ENCODE measurements around the gene CHIT1.

CHIT1 gene

GRCh38 chr1:203215573-203215972, 13.9 kb downstream of the CHIT1 start:
- DNase-seq = no peak

- DNase-seq = no peak
Measured at GRCh38 chr1:203214871-203215270, 14.6 kb downstream of the CHIT1 start.

- no peak for DNase-seq
Measured at GRCh38 chr1:203213126-203213525, 16.3 kb downstream of the CHIT1 start.

- DNase-seq = no peak
Measured at GRCh38 chr1:203211812-203212211, 17.7 kb downstream of the CHIT1 start.

- no peak for DNase-seq
Measured at GRCh38 chr1:203210988-203211387, 18.5 kb downstream of the CHIT1 start.

GRCh38 chr1:203210350-203210749, 19.1 kb downstream of the CHIT1 start:
- DNase-seq = no peak

GRCh38 chr1:203208181-203208580, 21.3 kb downstream of the CHIT1 start:
- DNase-seq = no peak

- DNase-seq = no peak
Measured at GRCh38 chr1:203207751-203208150, 21.7 kb downstream of the CHIT1 start.

- DNase-seq = no peak
Measured at GRCh38 chr1:203206129-203206687, 23.3 kb downstream of the CHIT1 start.

- no peak for DNase-seq
Measured at GRCh38 chr1:203204756-203205155, 24.7 kb downstream of the CHIT1 start.

- DNase-seq = no peak
Measured at GRCh38 chr1:203202431-203203245, 26.8 kb downstream of the CHIT1 start.

- DNase-seq = no peak
Measured at GRCh38 chr1:203201516-203202205, 27.8 kb downstream of the CHIT1 start.

- no peak for DNase-seq
Measured at GRCh38 chr1:203200916-203201315, 28.6 kb downstream of the CHIT1 start.

- DNase-seq = no peak
Measured at GRCh38 chr1:203199816-203200571, 29.5 kb downstream of the CHIT1 start.

- no peak for DNase-seq
Measured at GRCh38 chr1:203199481-203199815, 30.0 kb downstream of the CHIT1 start.

- DNase-seq = no peak
Measured at GRCh38 chr1:203199002-203199401, 30.5 kb downstream of the CHIT1 start.

GRCh38 chr1:203197625-203198024, 31.8 kb downstream of the CHIT1 start:
- DNase-seq = no peak

- DNase-seq = no peak
Measured at GRCh38 chr1:203196371-203196770, 33.1 kb downstream of the CHIT1 start.

- DNase-seq = no peak
Measured at GRCh38 chr1:203190949-203191348, 38.5 kb downstream of the CHIT1 start.

- no peak for DNase-seq
Measured at GRCh38 chr1:203189951-203190352, 39.5 kb downstream of the CHIT1 start.

- no peak for DNase-seq
Measured at GRCh38 chr1:203188686-203189232, 40.7 kb downstream of the CHIT1 start.

- DNase-seq = no peak
Measured at GRCh38 chr1:203187689-203188264, 41.7 kb downstream of the CHIT1 start.

GRCh38 chr1:203187304-203187685, 42.2 kb downstream of the CHIT1 start:
- DNase-seq = no peak

Data from activated CD8-positive, alpha-beta memory T cell treated with anti-CD3 and anti-CD28 coated beads, Interleukin-2, amount 50 U/mL, for 4 hours (primary cell).